ENCODE results near the gene YAE1.

GRCh38 chr7:39587393-39587792 is 21.2 kb downstream of the YAE1 start:
- TF ChIP-seq, protein P1, sequence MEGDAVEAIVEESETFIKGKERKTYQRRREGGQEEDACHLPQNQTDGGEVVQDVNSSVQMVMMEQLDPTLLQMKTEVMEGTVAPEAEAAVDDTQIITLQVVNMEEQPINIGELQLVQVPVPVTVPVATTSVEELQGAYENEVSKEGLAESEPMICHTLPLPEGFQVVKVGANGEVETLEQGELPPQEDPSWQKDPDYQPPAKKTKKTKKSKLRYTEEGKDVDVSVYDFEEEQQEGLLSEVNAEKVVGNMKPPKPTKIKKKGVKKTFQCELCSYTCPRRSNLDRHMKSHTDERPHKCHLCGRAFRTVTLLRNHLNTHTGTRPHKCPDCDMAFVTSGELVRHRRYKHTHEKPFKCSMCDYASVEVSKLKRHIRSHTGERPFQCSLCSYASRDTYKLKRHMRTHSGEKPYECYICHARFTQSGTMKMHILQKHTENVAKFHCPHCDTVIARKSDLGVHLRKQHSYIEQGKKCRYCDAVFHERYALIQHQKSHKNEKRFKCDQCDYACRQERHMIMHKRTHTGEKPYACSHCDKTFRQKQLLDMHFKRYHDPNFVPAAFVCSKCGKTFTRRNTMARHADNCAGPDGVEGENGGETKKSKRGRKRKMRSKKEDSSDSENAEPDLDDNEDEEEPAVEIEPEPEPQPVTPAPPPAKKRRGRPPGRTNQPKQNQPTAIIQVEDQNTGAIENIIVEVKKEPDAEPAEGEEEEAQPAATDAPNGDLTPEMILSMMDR (IDR thresholded peaks at IDR 0.05) = no peak
- TF ChIP-seq POLR2A (IDR thresholded peaks at IDR 0.05) (no peak), EP300 (IDR thresholded peaks at IDR 0.05) (no peak)

All from suprapubic skin (tissue), 3 donors.